Measurements from ENCODE around the gene ZMYM2.

Gene ZMYM2

GRCh38 chr13:20045950-20046548 is 87.5 kb downstream of the ZMYM2 start:
- DNase-seq (ENCODE audit: low spot score), result no peak

- no peak for DNase-seq (ENCODE audit: low spot score)
These were observed 91.3 kb downstream of the ZMYM2 start for GRCh38 chr13:20049558-20050473.

DNA sequence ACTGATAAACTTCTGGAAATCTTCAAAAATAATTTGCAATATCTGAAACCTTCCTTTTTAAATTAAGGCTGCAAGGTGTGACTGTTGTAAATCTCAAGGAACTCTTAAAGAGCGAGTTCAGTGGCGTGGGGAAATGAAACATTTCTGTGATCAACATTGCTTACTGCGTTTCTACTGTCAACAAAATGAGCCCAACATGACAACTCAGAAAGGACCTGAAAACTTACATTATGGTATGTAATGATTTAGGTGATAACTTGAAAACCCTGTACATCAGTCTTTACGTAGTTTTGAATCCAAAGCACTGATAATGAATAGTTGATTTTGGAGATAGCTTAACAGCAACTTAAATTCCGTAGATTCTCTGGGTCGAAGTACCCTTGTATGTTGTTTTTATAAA is 92.8 kb downstream of the ZMYM2 start:
- no peak for DNase-seq (ENCODE audit: low spot score)

DNA sequence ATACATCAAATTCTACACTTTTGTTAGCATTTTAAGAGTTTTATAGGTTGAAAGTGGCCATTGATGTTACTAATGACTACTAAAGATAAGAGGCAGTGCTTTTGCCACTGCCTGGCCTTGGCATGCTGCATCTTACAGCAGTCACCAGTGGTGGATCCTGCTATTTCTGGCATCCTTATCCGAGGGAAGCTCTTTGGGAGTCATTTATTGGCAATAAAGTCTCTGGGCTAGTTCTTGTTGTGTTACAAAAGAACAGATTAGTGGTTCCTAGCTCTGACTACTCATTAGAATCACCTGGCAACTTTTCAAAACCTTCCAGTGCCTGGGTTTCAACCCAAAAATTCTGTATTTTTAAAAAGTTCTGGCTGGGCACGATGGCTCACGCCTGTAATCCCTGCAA is 94.5 kb downstream of the ZMYM2 start:
- DNase-seq (ENCODE audit: low spot score), result no peak

- no peak for DNase-seq (ENCODE audit: low spot score)
These were observed 95.4 kb downstream of the ZMYM2 start for GRCh38 chr13:20053891-20054290.

DNA sequence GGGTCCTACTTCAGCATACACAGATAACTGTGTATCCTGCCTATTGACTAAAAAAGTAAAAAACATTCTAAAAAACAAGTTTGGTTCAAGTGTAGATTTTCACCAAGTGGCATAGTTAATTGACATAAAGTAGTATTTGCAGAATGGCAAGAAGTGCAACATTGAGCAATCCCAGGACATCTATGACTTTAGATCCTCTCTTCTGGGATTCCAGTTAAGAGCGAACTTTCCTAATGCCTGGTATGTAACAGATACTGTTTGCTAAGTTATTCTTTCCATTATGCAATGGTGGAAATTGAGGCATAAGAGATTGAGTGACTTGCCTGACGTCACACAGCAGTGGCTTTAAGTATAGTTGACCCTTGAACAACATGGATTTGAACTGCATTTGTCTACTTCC is 96.1 kb downstream of the ZMYM2 start:
- no peak for DNase-seq (ENCODE audit: low spot score)

- no peak for DNase-seq (ENCODE audit: low spot score)
These were observed 98.7 kb downstream of the ZMYM2 start for GRCh38 chr13:20057214-20057613.

- no peak for DNase-seq (ENCODE audit: low spot score)
These were observed 99.4 kb downstream of the ZMYM2 start for GRCh38 chr13:20057963-20058362.

- no peak for DNase-seq (ENCODE audit: low spot score)
These were observed 99.9 kb downstream of the ZMYM2 start for GRCh38 chr13:20058476-20058875.

DNA sequence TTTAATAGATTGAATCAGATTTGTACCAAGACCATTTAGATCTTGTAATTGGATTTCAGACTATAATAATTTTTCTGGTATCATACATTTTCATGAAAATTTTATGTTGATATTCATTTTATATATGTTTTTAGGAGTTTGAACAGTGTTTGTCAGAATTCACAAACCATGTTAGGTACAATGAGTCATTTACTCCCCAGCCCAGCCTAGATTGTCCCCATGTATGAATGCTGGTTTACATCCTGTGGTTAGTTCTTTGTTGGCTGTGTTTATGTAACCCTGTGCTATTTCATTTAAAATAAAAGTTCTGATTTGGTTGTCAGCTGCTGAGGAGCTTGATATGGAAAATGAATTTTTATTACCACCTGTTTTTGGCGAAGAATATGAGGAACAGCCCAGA is 105.6 kb downstream of the ZMYM2 start:
- peak; percentile 5 for DNase-seq (ENCODE audit: low spot score)

- no peak for DNase-seq (ENCODE audit: low spot score)
These were observed 107.0 kb downstream of the ZMYM2 start for GRCh38 chr13:20065516-20065915.

GRCh38 chr13:20069956-20070355 is 111.4 kb downstream of the ZMYM2 start:
- DNase-seq (ENCODE audit: low spot score), result no peak

DNA sequence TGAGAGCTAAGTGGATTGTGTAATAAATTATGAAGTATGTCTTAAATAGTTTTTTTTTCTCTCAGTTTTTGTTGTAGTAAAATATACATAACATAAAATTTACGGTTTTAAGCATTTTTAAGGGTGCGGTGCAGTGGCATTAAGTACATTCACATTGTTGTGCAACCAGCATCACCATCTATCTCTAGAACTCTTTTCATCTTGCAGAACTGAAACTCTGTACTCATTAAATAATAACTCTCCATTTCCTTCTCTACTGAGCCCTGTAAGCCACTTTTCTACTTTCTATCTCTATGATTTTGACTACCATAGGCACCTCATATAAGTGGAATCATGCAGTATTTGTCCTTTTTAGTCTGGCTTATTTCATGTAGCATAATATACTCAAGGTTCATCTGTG is 115.2 kb downstream of the ZMYM2 start:
- no peak for DNase-seq (ENCODE audit: low spot score)

DNA sequence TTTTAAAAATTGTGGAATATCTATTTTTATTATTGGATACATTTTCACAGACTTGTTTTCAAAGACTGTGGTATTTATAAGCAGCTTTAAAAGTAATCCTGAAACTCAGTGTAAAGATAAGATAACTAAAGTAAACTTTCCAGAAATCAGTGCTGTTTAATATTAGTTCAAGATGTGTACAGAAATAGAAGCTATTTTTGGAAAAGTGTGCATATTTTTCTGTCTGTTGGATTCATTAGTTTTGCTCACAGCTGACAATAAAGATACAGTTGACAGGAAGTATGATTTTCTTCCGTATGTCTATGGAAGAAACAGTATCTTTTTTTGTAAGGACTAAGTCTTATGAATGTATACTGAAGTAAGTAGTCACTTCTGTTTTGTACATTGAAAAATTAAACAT is 116.4 kb downstream of the ZMYM2 start:
- DNase-seq (ENCODE audit: low spot score), result no peak

GRCh38 chr13:20077086-20077485 is 118.6 kb downstream of the ZMYM2 start:
- no peak for DNase-seq (ENCODE audit: low spot score)

- DNase-seq (ENCODE audit: low spot score), result no peak
These were observed 122.0 kb downstream of the ZMYM2 start for GRCh38 chr13:20080377-20081164.

DNA sequence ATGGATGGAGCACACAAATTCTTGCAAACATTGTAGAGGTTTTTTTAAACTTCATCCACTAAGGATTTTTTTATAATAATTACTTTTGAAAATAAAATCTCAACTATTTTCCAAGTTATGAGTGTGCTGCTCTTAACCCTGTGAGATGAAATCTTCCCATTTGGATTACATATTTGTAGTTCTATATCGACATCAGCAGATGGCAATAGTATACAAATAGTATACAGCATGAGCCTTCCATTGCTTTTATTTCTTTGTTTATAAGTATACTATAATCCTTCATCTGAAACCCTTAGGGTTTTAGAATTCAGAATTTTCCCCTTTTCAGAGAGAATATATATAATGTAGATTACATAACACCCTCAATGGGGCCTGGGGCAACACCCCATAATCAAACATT is 131.8 kb downstream of the ZMYM2 start:
- DNase-seq (ENCODE audit: low spot score), result no peak

GRCh38 chr13:20093951-20094350 is 135.4 kb downstream of the ZMYM2 start:
- DNase-seq (ENCODE audit: low spot score), result no peak

- no peak for DNase-seq (ENCODE audit: low spot score)
These were observed 140.8 kb downstream of the ZMYM2 start for GRCh38 chr13:20099319-20099718.

GRCh38 chr13:20101467-20102316 is 143.2 kb downstream of the ZMYM2 start:
- DNase-seq (ENCODE audit: low spot score), result no peak

GRCh38 chr13:20102525-20103180 is 144.1 kb downstream of the ZMYM2 start:
- DNase-seq (ENCODE audit: low spot score), result no peak
